ENCODE data around the gene PRKRIP1.
"Not testable (repeated sequence)": the region's sequence is repeated elsewhere in the genome, so short reads cannot be mapped to it uniquely, and the experiment has no call there.

PRKRIP1 gene

GRCh38 chr7:102395873-102396709 is at the start of gene PRKRIP1:
Gene PRKRIP1, plus strand, starts transcription at chr7:102396363. Its CDS starts 49 bp downstream, at chr7:102396412.
- no peak for TF ChIP-seq CTCF (IDR thresholded peaks at IDR 0.05; ENCODE audit: low read depth, low read length)
- peak; percentile 86 for DNase-seq
- no peaks in the 10 kb centered on the region for H3K27me3 ChIP-seq (ENCODE audit: insufficient read depth, low read depth, severe bottlenecking)
- peak within 1 kb of the TSS; percentile 90 for H3K27ac ChIP-seq
- peaks cover 51% of the 10 kb centered on the region for H3K36me3 ChIP-seq
- no peaks in the 10 kb centered on the region for H3K9me3 ChIP-seq (ENCODE audit: severe bottlenecking)
- H3K4me3 ChIP-seq (ENCODE audit: low read depth, low read length) = peak within 1 kb of the TSS; percentile 61

GRCh38 chr7:102346983-102347382 is 49.2 kb upstream of the PRKRIP1 start:
- H3K27me3 ChIP-seq (ENCODE audit: insufficient read depth, low read depth, severe bottlenecking); DNase-seq; H3K4me3 ChIP-seq (ENCODE audit: low read depth, low read length); H3K9me3 ChIP-seq (ENCODE audit: severe bottlenecking); H3K36me3 ChIP-seq; H3K27ac ChIP-seq: not testable (repeated sequence)

GRCh38 chr7:102356344-102356743 is 39.8 kb upstream of the PRKRIP1 start, which contains the start of gene SPDYE6:
Gene SPDYE6, minus strand, starts transcription at chr7:102356444. Its CDS starts 421 bp downstream, at chr7:102356023.
- not testable (repeated sequence) for DNase-seq, H3K36me3 ChIP-seq

GRCh38 chr7:102363549-102364393 is 32.4 kb upstream of the PRKRIP1 start:
- Histone ChIP-seq H3K4me3 (ENCODE audit: low read depth, low read length) (peak overlapping the region; percentile 61), H3K27ac (peak overlapping the region; percentile 84)
- not testable (repeated sequence) for H3K9me3 ChIP-seq (ENCODE audit: severe bottlenecking); H3K27me3 ChIP-seq (ENCODE audit: insufficient read depth, low read depth, severe bottlenecking); H3K36me3 ChIP-seq
- peak; percentile 98 for DNase-seq
- peak; percentile 35; the same call in 1 of the 2 replicates for TF ChIP-seq CTCF (IDR thresholded peaks at IDR 0.05; ENCODE audit: low read depth, low read length)

More at GRCh38 chr7:102356344-102356743, 39.8 kb upstream of the PRKRIP1 start, which contains the start of gene SPDYE6:
- H3K27ac ChIP-seq; H3K9me3 ChIP-seq (ENCODE audit: severe bottlenecking); H3K27me3 ChIP-seq (ENCODE audit: insufficient read depth, low read depth, severe bottlenecking); H3K4me3 ChIP-seq (ENCODE audit: low read depth, low read length): not testable (repeated sequence)

- not testable (repeated sequence) for H3K36me3 ChIP-seq; H3K27me3 ChIP-seq (ENCODE audit: insufficient read depth, low read depth, severe bottlenecking); H3K9me3 ChIP-seq (ENCODE audit: severe bottlenecking)
- peak; percentile 10 for DNase-seq
- Histone ChIP-seq H3K27ac (peak overlapping the region; percentile 84), H3K4me3 (ENCODE audit: low read depth, low read length) (peak overlapping the region; percentile 61)
Observed at GRCh38 chr7:102364394-102364886, 31.7 kb upstream of the PRKRIP1 start.

GRCh38 chr7:102365390-102365789 is 30.8 kb upstream of the PRKRIP1 start:
- H3K27me3 ChIP-seq (ENCODE audit: insufficient read depth, low read depth, severe bottlenecking); H3K4me3 ChIP-seq (ENCODE audit: low read depth, low read length); DNase-seq; H3K27ac ChIP-seq; H3K9me3 ChIP-seq (ENCODE audit: severe bottlenecking); H3K36me3 ChIP-seq: not testable (repeated sequence)

GRCh38 chr7:102370038-102370437 is 26.1 kb upstream of the PRKRIP1 start:
- not testable (repeated sequence) for H3K27ac ChIP-seq; H3K36me3 ChIP-seq; H3K27me3 ChIP-seq (ENCODE audit: insufficient read depth, low read depth, severe bottlenecking); H3K4me3 ChIP-seq (ENCODE audit: low read depth, low read length); DNase-seq; H3K9me3 ChIP-seq (ENCODE audit: severe bottlenecking)

GRCh38 chr7:102372796-102373195 is 23.4 kb upstream of the PRKRIP1 start:
- not testable (repeated sequence) for H3K9me3 ChIP-seq (ENCODE audit: severe bottlenecking); DNase-seq; H3K36me3 ChIP-seq

More at GRCh38 chr7:102372796-102373195, 23.4 kb upstream of the PRKRIP1 start:
- H3K27me3 ChIP-seq (ENCODE audit: insufficient read depth, low read depth, severe bottlenecking); H3K27ac ChIP-seq; H3K4me3 ChIP-seq (ENCODE audit: low read depth, low read length): not testable (repeated sequence)
